H1 (cell line): Measurements from ENCODE around the gene MUC7. TPM values are rescaled to one million over a fixed set of nuclear protein-coding genes. Genes with fewer than 3 reads are reported as not detected.

Experiments
- CTCF ChIA-PET: fragments of 300-600 bp; sonication (Branson Sonifier 250); formaldehyde crosslinking; loops from one replicate; lab custom pipeline; 2021; ENCODE audit not compliant: partially characterized antibody; lab: Charles Lee
- POLR2A ChIA-PET: fragments of 300-600 bp; sonication (Branson Sonifier 250); formaldehyde crosslinking; loops from one replicate; lab custom pipeline; 2021; ENCODE audit warnings: inconsistent platforms; ENCODE audit not compliant: partially characterized antibody; lab: Charles Lee
- DNase-seq, 2 experiments: peaks; one replicate each; pipeline versions ENCODE4 v3.0.0 to v3.0.0-alpha.2; 2010 to 2022; ENCODE audit warnings: low spot score in 2 of 2, low read depth in 1 of 2, mixed read lengths in 1 of 2
- FAIRE-seq: peaks from 2 replicates; lab custom pipeline; 2011; peaks lifted over from hg19 to GRCh38; lab: Jason Lieb, UNC
- H2AFZ ChIP-seq: 2 replicates; pipeline ENCODE4 v1.8.1; 2012; ENCODE audit warnings: low read length, inconsistent platforms
- H2AK5ac ChIP-seq: 2 replicates; pipeline ENCODE4 v1.6.1; 2013; ENCODE audit warnings: low read depth, low read length
- H2BK120ac ChIP-seq: replicated peaks from 2 replicates; pipeline ENCODE3; 2013; ENCODE audit warnings: low read depth, low read length, inconsistent platforms
- H2BK12ac ChIP-seq: 2 replicates; pipeline ENCODE4 v1.6.1; 2013; ENCODE audit warnings: low read depth, low read length
- H2BK15ac ChIP-seq: 2 replicates; pipeline ENCODE4 v1.6.1; 2013; ENCODE audit warnings: low read length
- H2BK20ac ChIP-seq: 2 replicates; pipeline ENCODE4 v1.6.1; 2013; ENCODE audit warnings: low read length
- H2BK5ac ChIP-seq: 2 replicates; pipeline ENCODE4 v1.6.1; 2013; ENCODE audit warnings: low read depth, low read length
- H3K14ac ChIP-seq: 2 replicates; pipeline ENCODE4 v1.6.1; 2013; ENCODE audit warnings: inconsistent platforms; ENCODE audit not compliant: insufficient read length
- H3K18ac ChIP-seq: 2 replicates; pipeline ENCODE4 v1.6.1; 2013; ENCODE audit warnings: low read length; ENCODE audit errors: extremely low read depth
- H3K23ac ChIP-seq: 2 replicates; pipeline ENCODE4 v1.6.1; 2013; ENCODE audit warnings: inconsistent platforms; ENCODE audit not compliant: insufficient read length
- H3K23me2 ChIP-seq: 2 replicates; pipeline ENCODE4 v1.6.1; 2013; ENCODE audit warnings: low read depth, low read length
- H3K27ac ChIP-seq: 2 replicates; pipeline ENCODE4 v1.6.1; 2011; ENCODE audit warnings: low read depth, low read length, inconsistent platforms
- H3K27me3 ChIP-seq, 4 experiments: replicated peaks in 1 of 4; 1 replicate in 1 of 4; 2 replicates in 3 of 4; pipeline versions ENCODE4 v1.6.1 to v1.8.1; 2011 to 2013; ENCODE audit warnings: low read length in 3 of 4, mild to moderate bottlenecking in 3 of 4, inconsistent platforms in 2 of 4, mixed read lengths in 2 of 4, moderate library complexity in 1 of 4; ENCODE audit not compliant: control insufficient read depth in 3 of 4, insufficient read depth in 3 of 4; ENCODE audit errors: extremely low read depth in 1 of 4
- H3K36me3 ChIP-seq, 4 experiments: 2 replicates each; pipeline versions ENCODE4 v1.6.1 to v1.8.1; 2011 to 2013; ENCODE audit warnings: mild to moderate bottlenecking in 4 of 4, low read length in 3 of 4, moderate library complexity in 2 of 4, control low read depth in 1 of 4, inconsistent platforms in 1 of 4; ENCODE audit not compliant: insufficient read depth in 4 of 4, control insufficient read depth in 2 of 4
- H3K4ac ChIP-seq: replicated peaks from 2 replicates; pipeline ENCODE3; 2013; ENCODE audit warnings: low read length, low read depth, mixed read lengths, inconsistent platforms; ENCODE audit not compliant: insufficient read length
- H3K4me1 ChIP-seq, 4 experiments: replicated peaks in 1 of 4; 1 replicate in 1 of 4; 2 replicates in 3 of 4; pipeline versions ENCODE4 v1.6.1 to v1.8.1; 2011 to 2013; ENCODE audit warnings: low read length in 3 of 4, inconsistent platforms in 2 of 4, mixed read lengths in 1 of 4; ENCODE audit not compliant: insufficient read depth in 4 of 4, control insufficient read depth in 3 of 4
- H3K4me2 ChIP-seq, 2 experiments: 2 replicates each; pipeline versions ENCODE4 v1.6.1 to v1.8.1; 2011 to 2013; ENCODE audit warnings: low read depth in 2 of 2, low read length in 2 of 2, control low read depth in 1 of 2, inconsistent platforms in 1 of 2, mild to moderate bottlenecking in 1 of 2; ENCODE audit not compliant: insufficient read depth in 1 of 2
- H3K4me3 ChIP-seq, 4 experiments: fragments of 200-600, 300-600 bp in 1 of 4; sonication (generic), shearing (Covaris generic), sonication (Bioruptor Twin) in 1 of 4; 2 replicates each; pipeline versions ENCODE4 v1.5.1 to v1.8.1; 2011 to 2016; ENCODE audit warnings: low read length in 4 of 4, low read depth in 3 of 4, control low read depth in 2 of 4, inconsistent platforms in 2 of 4, mild to moderate bottlenecking in 2 of 4, mixed read lengths in 1 of 4, moderate library complexity in 1 of 4; ENCODE audit not compliant: insufficient read depth in 2 of 4; ENCODE audit errors: extremely low read depth in 1 of 4
- H3K56ac ChIP-seq: replicated peaks from 2 replicates; pipeline ENCODE3; 2013; ENCODE audit warnings: low read depth, mild to moderate bottlenecking, mixed read lengths, low read length, inconsistent platforms; ENCODE audit not compliant: insufficient read length
- H3K79me1 ChIP-seq: 2 replicates; pipeline ENCODE4 v1.6.1; 2013; ENCODE audit warnings: low read depth, low read length, control low read depth
- H3K79me2 ChIP-seq, 2 experiments: 2 replicates each; pipeline versions ENCODE4 v1.6.1 to v1.8.1; 2012 to 2013; ENCODE audit warnings: low read length in 2 of 2, mild to moderate bottlenecking in 2 of 2, inconsistent platforms in 1 of 2; ENCODE audit not compliant: insufficient read depth in 2 of 2, control insufficient read depth in 1 of 2
- H3K9ac ChIP-seq, 4 experiments: replicated peaks in 1 of 4; 1 replicate in 1 of 4; 2 replicates in 3 of 4; pipeline versions ENCODE4 v1.6.1 to v1.8.1; 2011 to 2013; ENCODE audit warnings: low read depth in 3 of 4, low read length in 3 of 4, control low read depth in 2 of 4, mild to moderate bottlenecking in 2 of 4, moderate library complexity in 2 of 4, inconsistent platforms in 1 of 4; ENCODE audit errors: extremely low read depth in 1 of 4
- H3K9me3 ChIP-seq, 2 experiments: 2 replicates each; pipeline versions ENCODE4 v1.6.1 to v1.8.1; 2012 to 2013; ENCODE audit warnings: mild to moderate bottlenecking in 2 of 2, moderate library complexity in 2 of 2, control low read depth in 1 of 2, inconsistent platforms in 1 of 2, low read depth in 1 of 2, low read length in 1 of 2, mixed read lengths in 1 of 2; ENCODE audit not compliant: insufficient read depth in 2 of 2
- H4K20me1 ChIP-seq, 2 experiments: replicated peaks in 1 of 2; 2 replicates each; pipeline versions ENCODE3 to v1.8.1; 2011 to 2013; ENCODE audit warnings: inconsistent platforms in 2 of 2, low read length in 2 of 2, mild to moderate bottlenecking in 1 of 2; ENCODE audit not compliant: insufficient read depth in 2 of 2, control insufficient read depth in 1 of 2
- H4K5ac ChIP-seq: 2 replicates; pipeline ENCODE4 v1.6.1; 2013; ENCODE audit warnings: low read length, low read depth, mixed read lengths, inconsistent platforms; ENCODE audit not compliant: insufficient read length
- H4K8ac ChIP-seq: 2 replicates; pipeline ENCODE4 v1.8.0; 2013; ENCODE audit warnings: mild to moderate bottlenecking, moderate library complexity, low read length, inconsistent platforms; ENCODE audit not compliant: insufficient read depth; ENCODE audit errors: extremely low read depth
- H4K91ac ChIP-seq: replicated peaks from 2 replicates; pipeline ENCODE3; 2013; ENCODE audit warnings: low read length, mixed read lengths, inconsistent platforms; ENCODE audit not compliant: insufficient read length
- ATF3 ChIP-seq: IDR thresholded peaks from 2 replicates; pipeline ENCODE4 v1.6.1; 2011; ENCODE audit warnings: low read depth, mild to moderate bottlenecking, low read length; ENCODE audit not compliant: insufficient read depth
- SIRT6 ChIP-seq: IDR thresholded peaks from one replicate; pipeline ENCODE4 v1.7.1; 2012; ENCODE audit warnings: low read length, inconsistent platforms
- WGBS, 2 experiments: shearing (Covaris generic) in 1 of 2; methylation state at CpG; one replicate each; pipeline versions ENCODE4 v1.1.6 to v1.1.7; 2013 to 2015; ENCODE audit warnings: low lambda C conversion rate in 2 of 2, mixed read lengths in 2 of 2, inconsistent platforms in 1 of 2, low coverage in 1 of 2, missing lambda C conversion rate in 1 of 2; ENCODE audit not compliant: insufficient replicate concordance in 2 of 2, insufficient coverage in 1 of 2, insufficient read length in 1 of 2; ENCODE audit errors: extremely low coverage in 1 of 2, missing lambda C conversion rate in 1 of 2; 5-methylcytosine and 5-hydroxymethylcytosine counted together
- polyA plus RNA-seq, 7 experiments: library from polyadenylated mRNA; depleted of rRNA in 3 of 7; stranded (reverse) in 5 of 7; unstranded in 2 of 7; fragments of >200 nt in 5 of 7; fragments of 200-250 nt in 2 of 7; gene quantifications; 1 replicate in 5 of 7; 2 replicates in 1 of 7; 4 replicates in 1 of 7; pipeline versions ENCODE4 v1.2.1 to v1.2.3, GENCODE V29; 2011 to 2013; ENCODE audit warnings: missing spikeins in 2 of 7, mixed read lengths in 2 of 7
- total RNA-seq: library from RNA; stranded (reverse); fragmentation: NEBNext Ultra II Directional; extraction: Animal tissue kit (Norgen Biotek cat#: 25700); gene quantifications from 2 replicates; pipeline ENCODE4 v1.2.1, GENCODE V29; 2021

The MUC7 gene
- total and polyA plus RNA-seq, 2 of the 8 experiments (the other 6 are each of a cell fraction or from before 2014, with no cell fraction given), result not detected

GRCh38 chr4:70496231-70496630, 24.2 kb downstream of the MUC7 start:
- Histone ChIP-seq H2BK120ac (no peak overlapping the region), H3K27me3 (no peaks in the 10 kb centered on the region), H3K79me1 (no peaks in the 10 kb centered on the region), H3K4ac (no peak overlapping the region), H3K23me2 (no peaks in the 10 kb centered on the region), H2BK12ac (no peak overlapping the region), H3K9ac (no peak overlapping the region), H3K9me3 (no peaks in the 10 kb centered on the region), H3K14ac (no peak overlapping the region), H3K79me2 (no peaks in the 10 kb centered on the region), H4K8ac (no peak overlapping the region), H3K4me1 (no peaks in the 10 kb centered on the region), H2BK20ac (no peak overlapping the region), H3K27ac (no peak overlapping the region), H3K23ac (no peak overlapping the region), H3K56ac (no peak overlapping the region), H4K91ac (no peak overlapping the region), H3K36me3 (no peaks in the 10 kb centered on the region), H4K20me1 (no peaks in the 10 kb centered on the region), H2BK15ac (no peak overlapping the region), H3K4me2 (no peak overlapping the region), H2BK5ac (no peak overlapping the region), H2AK5ac (no peak overlapping the region), H2AFZ (no peak overlapping the region), H3K18ac (no peak overlapping the region), H4K5ac (no peak overlapping the region), H3K4me3 (no peak overlapping the region)
- FAIRE-seq, result no peak
- POLR2A ChIA-PET, result no interaction called here
- CTCF ChIA-PET, result interaction anchor here (0.7 kb wide), 1 partner anchor 1279 kb away, joined by 3 read pairs; no protein-coding TSS in a partner anchor
- WGBS, 2 experiments, result 82% methylated on average over 6 of the region's 6 CpGs; no CpG with 5 or more reads in 1 of the 2 experiments
- no peak for DNase-seq
- TF ChIP-seq ATF3, result no peak
- no peak for TF ChIP-seq SIRT6
